HepG2 (cell line): ENCODE results near the gene CCDC174.

Experiments
- EP300 ChIP-seq, 3 experiments: sonication (generic) in 1 of 3; formaldehyde crosslinking in 1 of 3; IDR thresholded peaks; 2 replicates each; pipeline versions ENCODE4 v1.5.1 to v1.6.1; 2011 to 2020; ENCODE audit warnings: low read depth in 2 of 3, low read length in 2 of 3, borderline replicate concordance in 1 of 3, improper control_type of control experiment in 1 of 3, mild to moderate bottlenecking in 1 of 3, missing genetic modification reagents in 1 of 3, moderate library complexity in 1 of 3
- POLR2AphosphoS5 ChIP-seq: IDR thresholded peaks from 2 replicates; pipeline ENCODE4 v1.6.1; 2012; ENCODE audit warnings: low read depth, low read length
- TARDBP ChIP-seq: sonication (generic); formaldehyde crosslinking; IDR thresholded peaks from 2 replicates; pipeline ENCODE4 v1.8.0; 2022; ENCODE audit warnings: mild to moderate bottlenecking, missing genetic modification reagents
- ZBTB42 ChIP-seq: sonication (generic); formaldehyde crosslinking; IDR thresholded peaks from 2 replicates; pipeline ENCODE4 v1.5.0; 2020; ENCODE audit warnings: mild to moderate bottlenecking, missing genetic modification reagents
- TF ChIP-seq, protein P1 (sequence below): sonication (generic); formaldehyde crosslinking; IDR thresholded peaks from 2 replicates; pipeline ENCODE4 v1.5.1; 2020; ENCODE audit warnings: mild to moderate bottlenecking, missing genetic modification reagents
- TF ChIP-seq, protein P2 (sequence below): IDR thresholded peaks from 2 replicates; pipeline ENCODE4 v1.6.1; 2016; ENCODE audit warnings: low read depth

DNA sequence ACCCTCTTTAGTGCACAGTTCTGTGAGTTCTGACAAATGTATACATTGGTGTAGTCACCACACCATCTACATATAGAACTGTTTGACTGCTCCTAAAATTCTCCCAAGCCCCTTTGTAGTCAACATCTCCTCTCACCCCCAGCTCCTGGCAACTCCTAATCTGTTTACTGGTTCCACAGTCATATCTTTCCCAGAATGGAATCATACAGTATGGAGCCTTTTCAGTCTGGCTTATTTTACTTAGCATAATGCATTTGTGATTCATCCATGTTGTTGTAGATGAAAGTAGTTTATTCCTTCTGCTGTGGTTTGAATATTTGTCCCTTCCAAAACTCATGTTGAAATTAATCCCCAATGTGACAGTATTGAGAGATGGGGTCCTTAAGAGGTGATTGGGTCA lies 41.6 kb upstream of the CCDC174 start:
- TF ChIP-seq, protein P1, sequence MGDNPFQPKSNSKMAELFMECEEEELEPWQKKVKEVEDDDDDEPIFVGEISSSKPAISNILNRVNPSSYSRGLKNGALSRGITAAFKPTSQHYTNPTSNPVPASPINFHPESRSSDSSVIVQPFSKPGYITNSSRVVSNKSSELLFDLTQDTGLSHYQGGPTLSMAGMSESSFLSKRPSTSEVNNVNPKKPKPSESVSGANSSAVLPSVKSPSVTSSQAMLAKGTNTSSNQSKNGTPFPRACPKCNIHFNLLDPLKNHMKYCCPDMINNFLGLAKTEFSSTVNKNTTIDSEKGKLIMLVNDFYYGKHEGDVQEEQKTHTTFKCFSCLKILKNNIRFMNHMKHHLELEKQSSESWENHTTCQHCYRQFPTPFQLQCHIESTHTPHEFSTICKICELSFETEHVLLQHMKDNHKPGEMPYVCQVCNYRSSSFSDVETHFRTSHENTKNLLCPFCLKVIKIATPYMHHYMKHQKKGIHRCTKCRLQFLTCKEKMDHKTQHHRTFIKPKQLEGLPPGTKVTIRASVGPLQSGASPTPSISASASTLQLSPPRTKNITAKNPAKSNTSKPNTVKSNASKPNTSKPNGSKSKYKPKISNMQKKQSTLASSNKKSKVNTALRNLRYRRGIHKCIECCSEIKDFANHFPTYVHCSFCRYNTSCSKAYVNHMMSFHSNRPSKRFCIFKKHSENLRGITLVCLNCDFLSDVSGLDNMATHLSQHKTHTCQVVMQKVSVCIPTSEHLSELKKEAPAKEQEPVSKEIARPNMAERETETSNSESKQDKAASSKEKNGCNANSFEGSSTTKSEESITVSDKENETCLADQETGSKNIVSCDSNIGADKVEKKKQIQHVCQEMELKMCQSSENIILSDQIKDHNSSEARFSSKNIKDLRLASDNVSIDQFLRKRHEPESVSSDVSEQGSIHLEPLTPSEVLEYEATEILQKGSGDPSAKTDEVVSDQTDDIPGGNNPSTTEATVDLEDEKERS (CRISPR knock-in tag): no peak
- no peak for TF ChIP-seq TARDBP (CRISPR knock-in tag)
- no peak for TF ChIP-seq EP300 (IDR thresholded peaks at IDR 0.05; ENCODE audit: low read depth in 2 of 2, low read length in 2 of 2)
- TF ChIP-seq EP300 (CRISPR knock-in tag; IDR thresholded peaks at IDR 0.05; ENCODE audit: borderline replicate concordance): no peak
- no peak for TF ChIP-seq POLR2AphosphoS5
- TF ChIP-seq, protein P2, sequence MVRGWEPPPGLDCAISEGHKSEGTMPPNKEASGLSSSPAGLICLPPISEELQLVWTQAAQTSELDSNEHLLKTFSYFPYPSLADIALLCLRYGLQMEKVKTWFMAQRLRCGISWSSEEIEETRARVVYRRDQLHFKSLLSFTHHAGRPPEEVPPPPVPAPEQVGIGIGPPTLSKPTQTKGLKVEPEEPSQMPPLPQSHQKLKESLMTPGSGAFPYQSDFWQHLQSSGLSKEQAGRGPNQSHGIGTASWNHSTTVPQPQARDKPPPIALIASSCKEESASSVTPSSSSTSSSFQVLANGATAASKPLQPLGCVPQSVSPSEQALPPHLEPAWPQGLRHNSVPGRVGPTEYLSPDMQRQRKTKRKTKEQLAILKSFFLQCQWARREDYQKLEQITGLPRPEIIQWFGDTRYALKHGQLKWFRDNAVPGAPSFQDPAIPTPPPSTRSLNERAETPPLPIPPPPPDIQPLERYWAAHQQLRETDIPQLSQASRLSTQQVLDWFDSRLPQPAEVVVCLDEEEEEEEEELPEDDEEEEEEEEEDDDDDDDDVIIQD: no peak
- TF ChIP-seq ZBTB42 (CRISPR knock-in tag): no peak
